ENCODE data around the gene MRPL14.

Gene MRPL14

DNA sequence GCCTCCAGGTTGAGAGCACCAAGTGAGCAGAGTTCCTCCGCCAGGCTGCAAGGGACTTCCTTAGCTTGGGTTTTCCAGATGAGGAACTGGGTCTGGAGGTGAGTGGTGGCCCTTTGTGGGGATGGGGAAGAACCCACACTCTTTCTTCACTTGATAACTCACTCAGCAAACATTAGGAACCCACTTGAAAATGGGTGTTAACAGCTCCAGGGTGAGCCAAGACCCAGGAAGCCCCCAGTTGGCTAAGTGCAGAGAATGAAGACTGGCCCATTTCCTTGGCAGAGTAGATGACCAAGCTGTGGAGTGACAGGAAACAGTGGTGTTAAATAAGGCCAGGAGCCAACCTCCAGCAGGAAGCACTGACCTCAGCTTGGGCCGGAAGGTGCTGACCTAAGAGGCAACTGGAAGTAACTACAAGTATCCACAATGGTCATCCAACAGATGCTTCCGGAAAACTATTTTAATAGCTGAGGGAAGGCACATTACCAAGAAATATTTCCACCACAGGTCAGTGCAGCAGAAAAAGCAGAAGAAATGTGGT is 22.7 kb downstream of the MRPL14 start:
- H3K27me3 ChIP-seq (ENCODE audit: insufficient read depth, poor library complexity, severe bottlenecking), result no peaks in the 10 kb centered on the region
- H3K4me3 ChIP-seq (replicated peaks; ENCODE audit: insufficient read depth, low read length), result no peak overlapping the region
- H3K27ac ChIP-seq (replicated peaks), result no peak overlapping the region
- no peak for TF ChIP-seq GABPA (IDR thresholded peaks at IDR 0.05; ENCODE audit: low read depth)
- peak; percentile 38; the same call in 1 of the 2 replicates for TF ChIP-seq SPI1 (IDR thresholded peaks at IDR 0.05; ENCODE audit: borderline replicate concordance, low read depth)
- no peak for DNase-seq (ENCODE audit: low read depth in 1 of 2, low spot score in 1 of 2)

DNA sequence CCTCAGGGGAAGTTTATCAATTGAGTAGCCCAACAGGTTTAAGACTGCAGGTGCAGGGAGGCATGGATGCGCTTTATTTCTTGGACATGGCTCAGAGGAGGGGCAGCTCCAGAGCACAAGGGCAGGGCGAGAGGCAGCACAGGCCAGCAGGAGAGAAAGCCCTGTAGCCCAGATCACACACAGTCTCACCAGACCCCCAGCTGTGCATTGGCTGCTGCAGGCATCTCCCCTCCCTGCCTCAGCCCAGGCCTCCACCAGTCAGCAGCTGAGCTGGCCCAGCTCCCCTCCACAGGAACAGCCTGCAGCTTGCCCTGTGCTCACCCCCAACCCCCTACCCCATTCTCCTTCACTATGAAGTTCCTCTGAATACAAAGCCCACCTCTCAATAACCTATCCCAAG is 24.7 kb downstream of the MRPL14 start:
- no peak for TF ChIP-seq SPI1 (IDR thresholded peaks at IDR 0.05; ENCODE audit: borderline replicate concordance, low read depth)
- TF ChIP-seq POLR2AphosphoS5 (IDR thresholded peaks at IDR 0.05; ENCODE audit: low read depth), result no peak
- TF ChIP-seq, protein P1, sequence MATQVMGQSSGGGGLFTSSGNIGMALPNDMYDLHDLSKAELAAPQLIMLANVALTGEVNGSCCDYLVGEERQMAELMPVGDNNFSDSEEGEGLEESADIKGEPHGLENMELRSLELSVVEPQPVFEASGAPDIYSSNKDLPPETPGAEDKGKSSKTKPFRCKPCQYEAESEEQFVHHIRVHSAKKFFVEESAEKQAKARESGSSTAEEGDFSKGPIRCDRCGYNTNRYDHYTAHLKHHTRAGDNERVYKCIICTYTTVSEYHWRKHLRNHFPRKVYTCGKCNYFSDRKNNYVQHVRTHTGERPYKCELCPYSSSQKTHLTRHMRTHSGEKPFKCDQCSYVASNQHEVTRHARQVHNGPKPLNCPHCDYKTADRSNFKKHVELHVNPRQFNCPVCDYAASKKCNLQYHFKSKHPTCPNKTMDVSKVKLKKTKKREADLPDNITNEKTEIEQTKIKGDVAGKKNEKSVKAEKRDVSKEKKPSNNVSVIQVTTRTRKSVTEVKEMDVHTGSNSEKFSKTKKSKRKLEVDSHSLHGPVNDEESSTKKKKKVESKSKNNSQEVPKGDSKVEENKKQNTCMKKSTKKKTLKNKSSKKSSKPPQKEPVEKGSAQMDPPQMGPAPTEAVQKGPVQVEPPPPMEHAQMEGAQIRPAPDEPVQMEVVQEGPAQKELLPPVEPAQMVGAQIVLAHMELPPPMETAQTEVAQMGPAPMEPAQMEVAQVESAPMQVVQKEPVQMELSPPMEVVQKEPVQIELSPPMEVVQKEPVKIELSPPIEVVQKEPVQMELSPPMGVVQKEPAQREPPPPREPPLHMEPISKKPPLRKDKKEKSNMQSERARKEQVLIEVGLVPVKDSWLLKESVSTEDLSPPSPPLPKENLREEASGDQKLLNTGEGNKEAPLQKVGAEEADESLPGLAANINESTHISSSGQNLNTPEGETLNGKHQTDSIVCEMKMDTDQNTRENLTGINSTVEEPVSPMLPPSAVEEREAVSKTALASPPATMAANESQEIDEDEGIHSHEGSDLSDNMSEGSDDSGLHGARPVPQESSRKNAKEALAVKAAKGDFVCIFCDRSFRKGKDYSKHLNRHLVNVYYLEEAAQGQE (IDR thresholded peaks at IDR 0.05; ENCODE audit: insufficient replicate concordance, low read depth), result no peak
- TF ChIP-seq, protein P2, sequence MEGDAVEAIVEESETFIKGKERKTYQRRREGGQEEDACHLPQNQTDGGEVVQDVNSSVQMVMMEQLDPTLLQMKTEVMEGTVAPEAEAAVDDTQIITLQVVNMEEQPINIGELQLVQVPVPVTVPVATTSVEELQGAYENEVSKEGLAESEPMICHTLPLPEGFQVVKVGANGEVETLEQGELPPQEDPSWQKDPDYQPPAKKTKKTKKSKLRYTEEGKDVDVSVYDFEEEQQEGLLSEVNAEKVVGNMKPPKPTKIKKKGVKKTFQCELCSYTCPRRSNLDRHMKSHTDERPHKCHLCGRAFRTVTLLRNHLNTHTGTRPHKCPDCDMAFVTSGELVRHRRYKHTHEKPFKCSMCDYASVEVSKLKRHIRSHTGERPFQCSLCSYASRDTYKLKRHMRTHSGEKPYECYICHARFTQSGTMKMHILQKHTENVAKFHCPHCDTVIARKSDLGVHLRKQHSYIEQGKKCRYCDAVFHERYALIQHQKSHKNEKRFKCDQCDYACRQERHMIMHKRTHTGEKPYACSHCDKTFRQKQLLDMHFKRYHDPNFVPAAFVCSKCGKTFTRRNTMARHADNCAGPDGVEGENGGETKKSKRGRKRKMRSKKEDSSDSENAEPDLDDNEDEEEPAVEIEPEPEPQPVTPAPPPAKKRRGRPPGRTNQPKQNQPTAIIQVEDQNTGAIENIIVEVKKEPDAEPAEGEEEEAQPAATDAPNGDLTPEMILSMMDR (IDR thresholded peaks at IDR 0.05; ENCODE audit: insufficient read depth, low read length), result no peak
- no peak for TF ChIP-seq GABPA (IDR thresholded peaks at IDR 0.05; ENCODE audit: low read depth)
- Histone ChIP-seq H3K27ac (replicated peaks) (no peak overlapping the region), H3K4me3 (replicated peaks; ENCODE audit: insufficient read depth, low read length) (no peak overlapping the region), H3K27me3 (ENCODE audit: insufficient read depth, poor library complexity, severe bottlenecking) (no peaks in the 10 kb centered on the region)
- no peak for DNase-seq (ENCODE audit: low read depth in 1 of 2, low spot score in 1 of 2)

DNA sequence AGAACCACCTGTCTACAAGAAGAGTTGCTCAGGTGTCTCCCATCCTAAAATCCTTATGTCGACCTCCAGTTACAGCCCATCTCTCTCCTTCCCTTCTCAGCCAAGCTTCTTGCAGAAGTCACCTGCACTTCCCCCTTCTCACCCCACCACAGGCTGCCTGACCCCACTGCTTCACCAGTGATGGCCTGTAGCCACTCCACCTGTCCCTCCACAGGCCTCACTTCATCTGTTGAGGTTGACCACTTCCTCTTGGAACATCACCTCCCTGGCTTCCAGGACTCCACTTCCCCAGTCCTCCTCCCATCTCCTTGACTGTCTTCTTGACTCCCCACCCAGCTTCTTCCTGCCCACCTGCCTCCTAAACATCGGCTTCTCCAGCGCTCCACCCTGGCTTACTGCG is 25.4 kb downstream of the MRPL14 start:
- DNase-seq (ENCODE audit: low read depth in 1 of 2, low spot score in 1 of 2), result peak; percentile 35 to 49
- H3K27ac ChIP-seq (replicated peaks), result no peak overlapping the region
- no peak overlapping the region for H3K4me3 ChIP-seq (replicated peaks; ENCODE audit: insufficient read depth, low read length)
- no peak for TF ChIP-seq POLR2AphosphoS5 (IDR thresholded peaks at IDR 0.05; ENCODE audit: low read depth)
- peak; percentile 75; the same call in 1 of the 2 replicates for TF ChIP-seq SPI1 (IDR thresholded peaks at IDR 0.05; ENCODE audit: borderline replicate concordance, low read depth)
- no peak for TF ChIP-seq GABPA (IDR thresholded peaks at IDR 0.05; ENCODE audit: low read depth)
- TF ChIP-seq, protein P1 (IDR thresholded peaks at IDR 0.05; ENCODE audit: insufficient replicate concordance, low read depth), result no peak
- H3K27me3 ChIP-seq (ENCODE audit: insufficient read depth, poor library complexity, severe bottlenecking), result no peaks in the 10 kb centered on the region

DNA sequence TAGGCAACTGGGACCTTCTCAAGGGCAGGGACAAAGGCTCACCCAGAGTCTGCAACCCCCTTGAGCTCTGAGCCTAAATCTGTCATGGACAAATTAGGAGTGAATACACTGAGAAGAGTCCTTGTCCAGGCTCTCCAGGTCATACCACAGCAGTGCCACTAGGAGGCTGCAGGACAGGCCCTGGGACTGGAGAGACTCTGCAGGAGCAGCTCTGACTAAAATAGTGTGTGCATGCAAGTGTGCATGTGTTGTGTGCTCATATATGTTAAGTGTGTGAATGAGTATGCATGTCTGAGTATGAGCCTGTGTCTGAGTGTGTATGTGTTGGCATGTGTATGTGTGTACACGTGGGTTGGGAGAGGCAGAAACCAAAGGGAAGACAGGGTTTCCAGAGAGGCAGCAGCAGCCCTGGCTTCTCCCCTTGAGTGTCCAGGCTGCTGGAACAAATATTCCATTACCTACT is 27.1 kb downstream of the MRPL14 start:
- Histone ChIP-seq H3K27me3 (ENCODE audit: insufficient read depth, poor library complexity, severe bottlenecking) (no peaks in the 10 kb centered on the region), H3K27ac (replicated peaks) (no peak overlapping the region), H3K4me3 (replicated peaks; ENCODE audit: insufficient read depth, low read length) (no peak overlapping the region)
- peak in 1 of 2 experiments; percentile 34 for DNase-seq (ENCODE audit: low read depth in 1 of 2, low spot score in 1 of 2)
- no peak for TF ChIP-seq POLR2AphosphoS5 (IDR thresholded peaks at IDR 0.05; ENCODE audit: low read depth)
- TF ChIP-seq, protein P2 (IDR thresholded peaks at IDR 0.05; ENCODE audit: insufficient read depth, low read length), result peak; percentile 51

DNA sequence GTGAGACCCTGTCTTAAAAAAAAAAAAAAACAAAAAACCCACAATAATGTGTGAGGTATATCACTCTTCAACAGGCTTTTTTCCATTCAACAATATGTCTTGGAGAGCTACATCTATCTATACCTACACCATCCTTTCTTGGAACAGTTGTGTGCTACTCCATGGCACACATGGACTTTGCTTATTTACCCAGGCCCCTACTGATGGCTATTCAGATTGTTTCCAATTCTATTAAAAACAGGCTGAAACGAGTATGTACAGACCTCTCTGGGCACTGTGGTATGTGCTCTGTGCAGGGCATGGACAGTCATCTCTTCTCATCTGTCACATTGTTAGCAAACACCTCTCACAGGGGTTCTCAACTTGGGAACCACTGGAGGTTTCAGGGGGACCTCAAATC is 28.1 kb downstream of the MRPL14 start:
- DNase-seq (ENCODE audit: low read depth in 1 of 2, low spot score in 1 of 2), result no peak
- H3K4me3 ChIP-seq (replicated peaks; ENCODE audit: insufficient read depth, low read length), result no peak overlapping the region
- no peaks in the 10 kb centered on the region for H3K27me3 ChIP-seq (ENCODE audit: insufficient read depth, poor library complexity, severe bottlenecking)
- H3K27ac ChIP-seq (replicated peaks), result no peak overlapping the region
- TF ChIP-seq GABPA (IDR thresholded peaks at IDR 0.05; ENCODE audit: low read depth) (no peak), POLR2AphosphoS5 (IDR thresholded peaks at IDR 0.05; ENCODE audit: low read depth) (no peak), SPI1 (IDR thresholded peaks at IDR 0.05; ENCODE audit: borderline replicate concordance, low read depth) (no peak)
- TF ChIP-seq, protein P1 (IDR thresholded peaks at IDR 0.05; ENCODE audit: insufficient replicate concordance, low read depth), result no peak
- TF ChIP-seq, protein P2 (IDR thresholded peaks at IDR 0.05; ENCODE audit: insufficient read depth, low read length), result no peak

Data from HL-60 (cell line).